GM19467 (cell line): Measurements from ENCODE around the gene SPRR2F.

Experiments used
- ATAC-seq: cut with Tn5 transposase; IDR thresholded peaks from one replicate; pipeline ENCODE4 v1.9.1; 2021; ENCODE audit warnings: mild to moderate bottlenecking, moderate library complexity; ENCODE audit not compliant: unreplicated experiment

The SPRR2F gene

GRCh38 chr1:153081736-153082135 lies 31.6 kb downstream of the SPRR2F start:
- no peak for ATAC-seq

GRCh38 chr1:153072806-153073726 lies 40.2 kb downstream of the SPRR2F start:
- no peak for ATAC-seq

GRCh38 chr1:153071511-153071910 lies 41.8 kb downstream of the SPRR2F start, which contains the start of gene SPRR2B:
TSS of gene SPRR2B (minus strand) at chr1:153071611. CDS start at chr1:153070839, 772 bp downstream.
- ATAC-seq = no peak

GRCh38 chr1:153070243-153070642 lies 43.1 kb downstream of the SPRR2F start:
- no peak for ATAC-seq
